ENCODE measurements around the gene DCTPP1.

DNA sequence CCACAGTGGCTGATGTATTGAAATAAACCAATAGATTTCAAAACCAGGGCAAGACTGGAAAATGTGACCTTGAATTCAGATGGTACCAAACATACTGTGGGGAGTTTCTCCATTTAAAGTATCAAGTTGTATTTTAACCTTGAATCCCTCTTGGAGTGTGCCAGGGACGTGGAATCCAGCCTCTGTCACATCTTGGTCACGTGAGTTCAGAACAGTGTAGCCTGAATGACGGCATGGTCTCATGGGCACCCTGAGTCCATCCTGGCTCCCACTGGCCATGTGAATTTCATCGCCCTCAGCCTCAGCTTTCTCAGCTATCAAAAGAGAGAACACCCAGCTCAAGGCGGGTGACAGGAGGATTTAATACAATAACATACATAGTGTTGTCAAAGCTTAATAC, 15.7 kb downstream of the DCTPP1 start:
- TF ChIP-seq POLR2A (IDR thresholded peaks at IDR 0.05; ENCODE audit: low read depth, low read length) (no peak), POLR2AphosphoS5 (IDR thresholded peaks at IDR 0.05; ENCODE audit: low read depth, low read length) (no peak), TAF1 (IDR thresholded peaks at IDR 0.05; ENCODE audit: low read depth, low read length) (no peak), SPI1 (IDR thresholded peaks at IDR 0.05; ENCODE audit: low read depth, low read length) (no peak)
